Measurements from ENCODE around the gene GHR.

GRCh38 chr5:42520957-42521356, 97.7 kb downstream of the GHR start:
- TF ChIP-seq, protein P1, sequence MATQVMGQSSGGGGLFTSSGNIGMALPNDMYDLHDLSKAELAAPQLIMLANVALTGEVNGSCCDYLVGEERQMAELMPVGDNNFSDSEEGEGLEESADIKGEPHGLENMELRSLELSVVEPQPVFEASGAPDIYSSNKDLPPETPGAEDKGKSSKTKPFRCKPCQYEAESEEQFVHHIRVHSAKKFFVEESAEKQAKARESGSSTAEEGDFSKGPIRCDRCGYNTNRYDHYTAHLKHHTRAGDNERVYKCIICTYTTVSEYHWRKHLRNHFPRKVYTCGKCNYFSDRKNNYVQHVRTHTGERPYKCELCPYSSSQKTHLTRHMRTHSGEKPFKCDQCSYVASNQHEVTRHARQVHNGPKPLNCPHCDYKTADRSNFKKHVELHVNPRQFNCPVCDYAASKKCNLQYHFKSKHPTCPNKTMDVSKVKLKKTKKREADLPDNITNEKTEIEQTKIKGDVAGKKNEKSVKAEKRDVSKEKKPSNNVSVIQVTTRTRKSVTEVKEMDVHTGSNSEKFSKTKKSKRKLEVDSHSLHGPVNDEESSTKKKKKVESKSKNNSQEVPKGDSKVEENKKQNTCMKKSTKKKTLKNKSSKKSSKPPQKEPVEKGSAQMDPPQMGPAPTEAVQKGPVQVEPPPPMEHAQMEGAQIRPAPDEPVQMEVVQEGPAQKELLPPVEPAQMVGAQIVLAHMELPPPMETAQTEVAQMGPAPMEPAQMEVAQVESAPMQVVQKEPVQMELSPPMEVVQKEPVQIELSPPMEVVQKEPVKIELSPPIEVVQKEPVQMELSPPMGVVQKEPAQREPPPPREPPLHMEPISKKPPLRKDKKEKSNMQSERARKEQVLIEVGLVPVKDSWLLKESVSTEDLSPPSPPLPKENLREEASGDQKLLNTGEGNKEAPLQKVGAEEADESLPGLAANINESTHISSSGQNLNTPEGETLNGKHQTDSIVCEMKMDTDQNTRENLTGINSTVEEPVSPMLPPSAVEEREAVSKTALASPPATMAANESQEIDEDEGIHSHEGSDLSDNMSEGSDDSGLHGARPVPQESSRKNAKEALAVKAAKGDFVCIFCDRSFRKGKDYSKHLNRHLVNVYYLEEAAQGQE (IDR thresholded peaks at IDR 0.05; ENCODE audit: insufficient read depth in 1 of 2, low read depth in 2 of 2, low read length in 1 of 2): no peak
- TF ChIP-seq, protein P2, sequence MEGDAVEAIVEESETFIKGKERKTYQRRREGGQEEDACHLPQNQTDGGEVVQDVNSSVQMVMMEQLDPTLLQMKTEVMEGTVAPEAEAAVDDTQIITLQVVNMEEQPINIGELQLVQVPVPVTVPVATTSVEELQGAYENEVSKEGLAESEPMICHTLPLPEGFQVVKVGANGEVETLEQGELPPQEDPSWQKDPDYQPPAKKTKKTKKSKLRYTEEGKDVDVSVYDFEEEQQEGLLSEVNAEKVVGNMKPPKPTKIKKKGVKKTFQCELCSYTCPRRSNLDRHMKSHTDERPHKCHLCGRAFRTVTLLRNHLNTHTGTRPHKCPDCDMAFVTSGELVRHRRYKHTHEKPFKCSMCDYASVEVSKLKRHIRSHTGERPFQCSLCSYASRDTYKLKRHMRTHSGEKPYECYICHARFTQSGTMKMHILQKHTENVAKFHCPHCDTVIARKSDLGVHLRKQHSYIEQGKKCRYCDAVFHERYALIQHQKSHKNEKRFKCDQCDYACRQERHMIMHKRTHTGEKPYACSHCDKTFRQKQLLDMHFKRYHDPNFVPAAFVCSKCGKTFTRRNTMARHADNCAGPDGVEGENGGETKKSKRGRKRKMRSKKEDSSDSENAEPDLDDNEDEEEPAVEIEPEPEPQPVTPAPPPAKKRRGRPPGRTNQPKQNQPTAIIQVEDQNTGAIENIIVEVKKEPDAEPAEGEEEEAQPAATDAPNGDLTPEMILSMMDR (IDR thresholded peaks at IDR 0.05): no peak
- TF ChIP-seq POLR2AphosphoS5 (IDR thresholded peaks at IDR 0.05; ENCODE audit: low read depth, low read length) (no peak), SIN3A (IDR thresholded peaks at IDR 0.05; ENCODE audit: borderline replicate concordance, insufficient read depth, low read depth, low read length) (no peak)

Measured in Panc1 (cell line).